Right atrium auricular region (tissue), 2 donors: ENCODE measurements around the gene DAGLA. TPM values are rescaled to one million over a fixed set of nuclear protein-coding genes. Genes with fewer than 3 reads are reported as not detected.

Experiments used
- DNase-seq: peaks from one replicate; pipeline ENCODE4 v3.0.0-alpha.2; 2019; ENCODE audit warnings: low spot score
- H3K27ac ChIP-seq, 2 donors: fragments of 200-600 bp; sonication (generic); 1 replicate in 1 of 2; 2 replicates in 1 of 2; pipeline ENCODE4 v1.5.1; 2016 to 2019
- H3K27me3 ChIP-seq, 2 donors: fragments of 200-600 bp; sonication (generic); one replicate each; pipeline versions ENCODE4 v1.5.1 to v1.6.0; 2017 to 2019
- H3K36me3 ChIP-seq: fragments of 200-600 bp; sonication (generic); one replicate; pipeline ENCODE4 v1.5.1; 2016
- H3K4me1 ChIP-seq, 2 donors: fragments of 200-600 bp; sonication (generic); one replicate each; pipeline versions ENCODE4 v1.5.1 to v1.6.0; 2017 to 2019
- H3K4me3 ChIP-seq, 2 donors: fragments of 200-600 bp; sonication (generic); 1 replicate in 1 of 2; 2 replicates in 1 of 2; pipeline ENCODE4 v1.5.1; 2017 to 2019; ENCODE audit warnings: mild to moderate bottlenecking in 1 of 2, moderate library complexity in 1 of 2
- H3K9me3 ChIP-seq, 2 donors: fragments of 200-600 bp; sonication (generic); one replicate each; pipeline ENCODE4 v1.5.1; 2019
- CTCF ChIP-seq, 2 donors: fragments of 200-600 bp; sonication (generic); IDR thresholded peaks; one replicate each; pipeline ENCODE4 v1.5.1; 2019; ENCODE audit warnings: antibody characterized with exemption in 2 of 2
- total RNA-seq, 2 donors: library from RNA; depleted of rRNA; stranded (reverse); fragments of >200 nt; gene quantifications; one replicate each; pipeline ENCODE4 v1.1.0, GENCODE V29; 2016

DAGLA gene
- total RNA-seq, 2 donors from 2014 or later, result 3.9 to 5.7 TPM

- H3K36me3 ChIP-seq, result no peaks in the 10 kb centered on the region
- TF ChIP-seq CTCF (IDR thresholded peaks at IDR 0.05), result no peak
- no peak for DNase-seq
- H3K9me3 ChIP-seq, result no peaks in the 10 kb centered on the region
- no peaks in the 10 kb centered on the region for H3K27me3 ChIP-seq
- H3K4me3 ChIP-seq, result no peak overlapping the region
- peaks cover 0 to 42% of the 10 kb centered on the region in 2 donors for H3K4me1 ChIP-seq
- H3K27ac ChIP-seq, result no peak overlapping the region
Measured at GRCh38 chr11:61690706-61691379, 10.7 kb downstream of the DAGLA start.

- Histone ChIP-seq H3K27ac (no peak overlapping the region), H3K9me3 (no peaks in the 10 kb centered on the region), H3K36me3 (no peaks in the 10 kb centered on the region), H3K27me3 (no peaks in the 10 kb centered on the region), H3K4me1 (peaks cover 0 to 50% of the 10 kb centered on the region in 2 donors), H3K4me3 (no peak overlapping the region)
- DNase-seq, result no peak
- no peak for TF ChIP-seq CTCF (IDR thresholded peaks at IDR 0.05)
Measured at GRCh38 chr11:61691380-61692156, 11.4 kb downstream of the DAGLA start.

- H3K4me1 ChIP-seq, result peaks cover 0 to 60% of the 10 kb centered on the region in 2 donors
- no peaks in the 10 kb centered on the region for H3K36me3 ChIP-seq
- peak overlapping the region; percentile 91 to 98 for H3K27ac ChIP-seq
- H3K4me3 ChIP-seq, result no peak overlapping the region
- no peak for TF ChIP-seq CTCF (IDR thresholded peaks at IDR 0.05)
- no peak for DNase-seq
- no peaks in the 10 kb centered on the region for H3K9me3 ChIP-seq
- H3K27me3 ChIP-seq, result no peaks in the 10 kb centered on the region
Measured at GRCh38 chr11:61693922-61694601, 13.9 kb downstream of the DAGLA start.

- TF ChIP-seq CTCF (IDR thresholded peaks at IDR 0.05), result no peak
- no peak for DNase-seq
- H3K9me3 ChIP-seq, result no peaks in the 10 kb centered on the region
- no peaks in the 10 kb centered on the region for H3K27me3 ChIP-seq
- no peaks in the 10 kb centered on the region for H3K36me3 ChIP-seq
- peak overlapping the region; percentile 91 to 98 for H3K27ac ChIP-seq
- peaks cover 0 to 63% of the 10 kb centered on the region in 2 donors for H3K4me1 ChIP-seq
- H3K4me3 ChIP-seq, result no peak overlapping the region
Measured at GRCh38 chr11:61694602-61694939, 14.4 kb downstream of the DAGLA start.

- Histone ChIP-seq H3K4me3 (peak overlapping the region in 1 of 2 donors; percentile 34), H3K27me3 (no peaks in the 10 kb centered on the region), H3K36me3 (no peaks in the 10 kb centered on the region), H3K27ac (peak overlapping the region; percentile 91 to 98), H3K9me3 (no peaks in the 10 kb centered on the region), H3K4me1 (peaks cover 0 to 69% of the 10 kb centered on the region in 2 donors)
- peak; percentile 76 for DNase-seq
- peak in 1 of 2 donors; percentile 48 for TF ChIP-seq CTCF (IDR thresholded peaks at IDR 0.05)
Measured at GRCh38 chr11:61694946-61695706, 14.9 kb downstream of the DAGLA start.
